IMR-90 (cell line): ENCODE measurements around the gene TMEM127. TPM values are rescaled to one million over a fixed set of nuclear protein-coding genes. Genes with fewer than 3 reads are reported as not detected.

ENCODE experiments used
- ATAC-seq: fragments of 200-7000 bp; cut with Tn5 transposase; 2 replicates; pipeline ENCODE4 v1.9.1; 2020; ENCODE audit warnings: low read depth, mild to moderate bottlenecking, moderate library complexity
- BruUV-seq: library from RNA; stranded (reverse); fragments of 400-500 nt; replicated peaks from 2 replicates; lab custom pipeline; 2021; lab: Mats Ljungman, UMichigan
- CTCF ChIA-PET: fragments of 300-600 bp; formaldehyde crosslinking; extraction: SDS; loops from one replicate; lab custom pipeline; 2021; ENCODE audit warnings: antibody characterized with exemption; lab: Yijun Ruan, JAX
- POLR2A ChIA-PET: fragments of 300-600 bp; sonication (Branson Sonifier 250); formaldehyde crosslinking; loops from one replicate; lab custom pipeline; 2022; ENCODE audit warnings: antibody characterized with exemption; ENCODE audit not compliant: unreplicated experiment; lab: Charles Lee
- DNase-seq: peaks from one replicate; pipeline ENCODE4 v3.0.0; 2013
- H2AFZ ChIP-seq: replicated peaks from 2 replicates; pipeline ENCODE3; 2013; ENCODE audit warnings: low read length, mild to moderate bottlenecking; ENCODE audit not compliant: poor library complexity
- H2AK5ac ChIP-seq: 2 replicates; pipeline ENCODE4 v1.6.1; 2013; ENCODE audit warnings: low read depth, low read length, inconsistent platforms
- H2AK9ac ChIP-seq: replicated peaks from 2 replicates; pipeline ENCODE3; 2013; ENCODE audit warnings: mild to moderate bottlenecking, low read depth, low read length, moderate library complexity; ENCODE audit not compliant: poor library complexity
- H2BK120ac ChIP-seq: 2 replicates; pipeline ENCODE4 v1.6.1; 2013; ENCODE audit warnings: low read depth, low read length, inconsistent platforms
- H2BK15ac ChIP-seq: 3 replicates; pipeline ENCODE4 v1.6.1; 2013; ENCODE audit warnings: low read depth, low read length, inconsistent platforms
- H2BK20ac ChIP-seq: 2 replicates; pipeline ENCODE4 v1.6.1; 2013; ENCODE audit warnings: low read depth, mild to moderate bottlenecking, inconsistent platforms, low read length, moderate library complexity
- H2BK5ac ChIP-seq: 2 replicates; pipeline ENCODE4 v1.6.1; 2013; ENCODE audit warnings: mild to moderate bottlenecking, low read depth, low read length, inconsistent platforms; ENCODE audit not compliant: poor library complexity, severe bottlenecking
- H3K14ac ChIP-seq: replicated peaks from 2 replicates; pipeline ENCODE4 v1.6.1; 2013; ENCODE audit warnings: low read depth, low read length, inconsistent platforms
- H3K18ac ChIP-seq: 2 replicates; pipeline ENCODE4 v1.6.1; 2013; ENCODE audit warnings: low read depth, low read length, control low read depth
- H3K23ac ChIP-seq: 2 replicates; pipeline ENCODE4 v1.6.1; 2013; ENCODE audit warnings: low read depth, low read length, inconsistent platforms
- H3K27ac ChIP-seq: 2 replicates; pipeline ENCODE4 v1.5.1; 2013; ENCODE audit warnings: mild to moderate bottlenecking, control low read depth, low read length; ENCODE audit not compliant: insufficient read depth
- H3K27me3 ChIP-seq: 2 replicates; pipeline ENCODE4 v1.6.1; 2013; ENCODE audit warnings: low read length; ENCODE audit not compliant: control insufficient read depth, insufficient read depth
- H3K36me3 ChIP-seq: 2 replicates; pipeline ENCODE4 v1.6.1; 2013; ENCODE audit warnings: low read length, mixed read lengths; ENCODE audit not compliant: control insufficient read depth, insufficient read depth
- H3K4ac ChIP-seq: 2 replicates; pipeline ENCODE4 v1.6.1; 2013; ENCODE audit warnings: low read depth, low read length, inconsistent platforms
- H3K4me1 ChIP-seq: 2 replicates; pipeline ENCODE4 v1.6.1; 2013; ENCODE audit warnings: low read length, mixed read lengths; ENCODE audit not compliant: control insufficient read depth, insufficient read depth
- H3K4me2 ChIP-seq: 2 replicates; pipeline ENCODE4 v1.6.1; 2013; ENCODE audit warnings: low read depth, mild to moderate bottlenecking, control low read depth, low read length, moderate library complexity
- H3K4me3 ChIP-seq: 2 replicates; pipeline ENCODE4 v1.5.1; 2013; ENCODE audit warnings: low read depth, mild to moderate bottlenecking, control low read depth, low read length, moderate library complexity; ENCODE audit not compliant: insufficient read depth
- H3K56ac ChIP-seq: 2 replicates; pipeline ENCODE4 v1.6.1; 2013; ENCODE audit warnings: low read length, inconsistent platforms; ENCODE audit not compliant: insufficient read depth; ENCODE audit errors: extremely low read depth
- H3K79me1 ChIP-seq, 2 experiments: 2 replicates each; pipeline ENCODE4 v1.6.1; 2013; ENCODE audit warnings: low read length in 2 of 2, inconsistent platforms in 1 of 2, low read depth in 1 of 2
- H3K9ac ChIP-seq: 2 replicates; pipeline ENCODE4 v1.6.1; 2013; ENCODE audit warnings: low read depth, low read length, control low read depth
- H3K9me1 ChIP-seq: 2 replicates; pipeline ENCODE4 v1.6.1; 2013; ENCODE audit warnings: low read length, inconsistent platforms; ENCODE audit not compliant: insufficient read depth
- H3K9me3 ChIP-seq: 2 replicates; pipeline ENCODE4 v1.6.1; 2013; ENCODE audit warnings: low read length; ENCODE audit not compliant: control insufficient read depth, insufficient read depth
- H4K20me1 ChIP-seq: 2 replicates; pipeline ENCODE4 v1.6.1; 2013; ENCODE audit warnings: low read length, inconsistent platforms; ENCODE audit not compliant: insufficient read depth
- H4K5ac ChIP-seq: 2 replicates; pipeline ENCODE4 v1.6.1; 2013; ENCODE audit warnings: mild to moderate bottlenecking, low read depth, low read length, control low read depth
- H4K8ac ChIP-seq, 2 experiments: 2 replicates each; pipeline ENCODE4 v1.6.1; 2013; ENCODE audit warnings: low read depth in 2 of 2, low read length in 2 of 2, control low read depth in 1 of 2, inconsistent platforms in 1 of 2
- H4K91ac ChIP-seq: 2 replicates; pipeline ENCODE4 v1.6.1; 2013; ENCODE audit warnings: low read depth, low read length, inconsistent platforms; ENCODE audit not compliant: insufficient read depth
- CHD1 ChIP-seq: IDR thresholded peaks from 2 replicates; pipeline ENCODE4 v1.6.1; 2012; ENCODE audit warnings: low read depth, low read length, improper control_type of control experiment
- CTCF ChIP-seq: conservative IDR thresholded peaks from 2 replicates; pipeline ENCODE4 v1.5.1; 2012; ENCODE audit warnings: mild to moderate bottlenecking, low read depth, low read length, improper control_type of control experiment
- MAZ ChIP-seq: IDR thresholded peaks from 2 replicates; pipeline ENCODE4 v1.6.1; 2012; ENCODE audit warnings: low read depth, mild to moderate bottlenecking, low read length, improper control_type of control experiment, moderate library complexity, borderline replicate concordance
- RFX5 ChIP-seq: IDR thresholded peaks from 2 replicates; pipeline ENCODE4 v1.8.0; 2012; ENCODE audit warnings: low read depth, mild to moderate bottlenecking, low read length, moderate library complexity
- WGBS, 2 experiments: methylation state at CpG; one replicate each; pipeline versions ENCODE4 v1.1.5 to v1.1.7; 2013; ENCODE audit warnings: missing lambda C conversion rate in 2 of 2; ENCODE audit not compliant: insufficient read length in 1 of 2; ENCODE audit errors: extremely low coverage in 2 of 2; 5-methylcytosine and 5-hydroxymethylcytosine counted together
- dilution Hi-C: fragments of 300-500 bp; cut with HindIII; formaldehyde crosslinking; loops from one replicate; pipeline ENCODE4 v1.14.3; 2018; ENCODE audit warnings: low sequenced_read_pairs; ENCODE audit not compliant: unreplicated experiment
- in situ Hi-C: fragments of 300-500 bp; cut with MboI; formaldehyde crosslinking; loops from 3 replicates; pipeline ENCODE4 v1.14.3; 2019; ENCODE audit warnings: low sequenced_read_pairs, inconsistent platforms, mixed read lengths
- intact Hi-C: fragments of 100-400 bp; cut with micrococcal nuclease; formaldehyde crosslinking; loops from 2 replicates; pipeline ENCODE4 v1.10.0; 2022
- polyA plus RNA-seq, 3 experiments: library from polyadenylated mRNA; depleted of rRNA; stranded (reverse); fragments of >200 nt; gene quantifications; 2 replicates each; pipeline ENCODE4 v1.2.3, GENCODE V29; 2012; ENCODE audit warnings: low replicate concordance in 1 of 3
- total RNA-seq: library from RNA; depleted of rRNA; stranded (reverse); fragments of >200 nt; gene quantifications from 2 replicates; pipeline ENCODE4 v1.2.3, GENCODE V29; 2012

TMEM127 gene
- total and polyA plus RNA-seq, 2 of the 4 experiments (the other 2 are of a cell fraction): 35.7 to 47.6 TPM

DNA sequence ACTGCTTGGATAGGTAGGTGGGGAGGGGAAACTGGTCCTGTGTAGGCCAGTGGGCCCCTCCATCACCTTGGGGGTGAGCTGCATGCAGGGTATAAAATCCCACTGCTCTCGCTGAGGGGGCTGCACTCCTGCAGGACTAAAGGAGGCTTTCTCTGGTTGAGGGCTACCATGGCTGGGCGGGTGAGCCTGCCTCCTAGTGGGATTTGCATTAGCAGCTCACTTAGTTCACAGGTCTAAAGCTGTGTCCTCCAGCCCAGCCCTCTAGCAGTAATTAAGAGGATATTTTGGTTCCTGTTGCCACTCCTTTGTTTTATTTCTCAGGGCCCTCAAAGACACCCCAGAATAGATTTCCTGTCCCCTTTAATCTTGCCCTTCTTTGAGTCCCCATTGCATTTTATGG, 24.6 kb downstream of the TMEM127 start:
- Histone ChIP-seq H2AFZ (no peak overlapping the region), H3K9me1 (peaks cover 11% of the 10 kb centered on the region; the same call in 1 of the 2 replicates), H3K4me2 (no peak overlapping the region), H3K23ac (no peak overlapping the region), H4K5ac (no peak overlapping the region), H2AK9ac (no peak overlapping the region), H2BK5ac (no peak overlapping the region), H3K4me1 (peaks cover 3% of the 10 kb centered on the region; the same call in 1 of the 2 replicates), H2BK15ac (no peak overlapping the region), H3K9ac (no peak overlapping the region), H2BK120ac (no peak overlapping the region), H3K27ac (no peak overlapping the region), H3K9me3 (peaks cover 2% of the 10 kb centered on the region; the same call in 1 of the 2 replicates), H3K4me3 (no peak overlapping the region), H3K27me3 (no peaks in the 10 kb centered on the region), H2AK5ac (no peak overlapping the region), H3K56ac (no peak overlapping the region), H2BK20ac (no peak overlapping the region), H4K8ac (no peak overlapping the region; a peak in 1 of 4 replicates), H3K36me3 (peaks cover 4% of the 10 kb centered on the region), H3K4ac (no peak overlapping the region), H4K20me1 (no peaks in the 10 kb centered on the region), H4K91ac (no peak overlapping the region), H3K14ac (no peak overlapping the region), H3K79me1 (peaks cover 0 to 4% of the 10 kb centered on the region in 2 experiments; a peak in 1 of 4 replicates), H3K18ac (no peak overlapping the region)
- DNase-seq (no peak), ATAC-seq (no peak)
- dilution Hi-C loops (no loop called here), intact Hi-C loops (no loop called here), in situ Hi-C loops (no loop called here)
- TF ChIP-seq CTCF (no peak), RFX5 (no peak), CHD1 (no peak), MAZ (no peak)
- ChIA-PET POLR2A (no interaction called here), CTCF (no interaction called here)
- no TSS peak for BruUV-seq
- WGBS, 2 experiments: no CpG with 5 or more reads among the region's 2 CpGs
